HG02870 (cell line): ENCODE results near the gene TLR6.
A peak's percentile ranks its signal among the peaks of the same experiment; 100 is the strongest.

Experiments
- ATAC-seq: cut with Tn5 transposase; IDR thresholded peaks from one replicate; pipeline ENCODE4 v1.9.1; 2021; ENCODE audit warnings: mild to moderate bottlenecking, moderate library complexity; ENCODE audit not compliant: unreplicated experiment

TLR6 gene

GRCh38 chr4:38868059-38868960, 11.7 kb upstream of the TLR6 start:
- peak; percentile 29 for ATAC-seq

DNA sequence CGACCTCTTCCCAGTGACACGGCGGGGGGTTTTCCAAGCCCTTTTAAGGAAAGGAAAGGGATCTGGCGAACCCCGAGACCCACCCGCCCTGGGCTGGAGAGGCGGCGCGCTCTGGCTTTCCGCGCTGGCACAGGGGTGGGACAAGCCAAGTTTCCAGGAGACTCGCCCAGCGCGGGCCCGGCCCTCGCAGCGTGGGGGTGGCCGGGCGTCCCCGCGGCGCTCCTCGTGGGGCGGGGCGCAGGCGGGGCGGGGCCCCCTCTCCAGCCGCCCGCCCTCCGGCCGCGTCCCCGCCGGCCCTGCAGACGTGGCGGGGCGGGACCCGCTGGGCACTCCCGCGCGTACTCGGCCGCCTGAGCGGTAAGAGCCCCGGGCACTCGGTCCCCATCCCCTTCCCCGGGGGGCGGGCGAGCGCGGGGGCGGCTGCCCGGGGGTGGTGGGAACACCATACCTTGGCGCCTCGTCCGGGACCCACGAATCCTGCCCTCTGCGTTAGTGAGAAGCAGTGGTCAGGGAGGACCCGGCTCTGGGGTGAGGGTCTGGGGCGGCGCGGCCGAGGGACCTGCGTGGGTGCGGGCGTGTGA, 11.0 kb upstream of the TLR6 start, which contains the start of gene FAM114A1:
Gene FAM114A1, plus strand, starts transcription at position 329 of the 581 bp plus-strand sequence. CDS start 10,273 bp downstream, outside the sequence.
- ATAC-seq, result peak; percentile 77

DNA sequence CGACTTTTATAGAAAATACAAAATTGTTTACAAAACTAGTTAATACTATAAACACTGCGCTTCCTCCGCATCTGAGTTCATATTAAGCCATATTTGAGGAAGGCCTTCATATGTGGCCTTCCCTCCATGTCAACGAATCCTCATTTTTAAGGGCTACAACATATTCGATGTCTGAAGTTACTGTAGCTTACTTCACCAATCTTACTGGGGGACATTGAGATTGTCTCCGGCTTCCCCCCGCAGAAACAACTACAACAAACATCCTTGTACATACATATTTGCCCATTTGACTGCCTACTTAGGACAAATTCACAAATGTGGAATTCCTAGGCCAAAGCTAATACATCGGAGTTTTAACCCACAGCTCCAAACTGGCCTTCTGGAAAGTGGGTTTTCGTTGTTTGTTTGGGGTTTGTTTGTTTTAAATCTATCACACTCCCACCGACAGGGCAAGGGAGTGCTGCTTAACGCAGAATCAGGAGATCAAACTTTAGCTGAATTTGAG, 10.4 kb upstream of the TLR6 start:
- ATAC-seq, result no peak

GRCh38 chr4:38865445-38865844, 8.8 kb upstream of the TLR6 start:
- ATAC-seq, result no peak

DNA sequence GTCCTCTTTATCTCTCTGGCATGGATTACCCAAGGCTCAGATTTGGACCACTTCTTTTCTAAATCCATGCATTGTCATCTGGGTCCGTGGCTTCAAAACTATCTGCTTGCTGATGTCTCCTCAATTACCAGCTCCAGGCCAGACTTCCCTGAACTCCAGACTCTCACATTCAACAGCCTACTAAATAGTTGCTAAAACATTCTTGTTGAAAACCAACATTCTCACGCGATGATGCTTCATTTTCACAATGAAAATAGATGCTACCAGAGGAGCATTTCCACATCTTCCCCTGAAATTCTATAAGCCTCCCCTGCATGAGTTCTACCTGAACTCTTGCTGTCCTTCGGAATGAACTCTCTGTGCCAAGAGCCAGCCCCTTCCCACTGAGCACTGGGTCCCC, 5.2 kb upstream of the TLR6 start:
- ATAC-seq, result no peak

- peak; percentile 46 for ATAC-seq
These were observed 4.3 kb upstream of the TLR6 start for GRCh38 chr4:38860788-38861424.

- ATAC-seq, result no peak
These were observed 2.9 kb upstream of the TLR6 start for GRCh38 chr4:38859501-38859900.

DNA sequence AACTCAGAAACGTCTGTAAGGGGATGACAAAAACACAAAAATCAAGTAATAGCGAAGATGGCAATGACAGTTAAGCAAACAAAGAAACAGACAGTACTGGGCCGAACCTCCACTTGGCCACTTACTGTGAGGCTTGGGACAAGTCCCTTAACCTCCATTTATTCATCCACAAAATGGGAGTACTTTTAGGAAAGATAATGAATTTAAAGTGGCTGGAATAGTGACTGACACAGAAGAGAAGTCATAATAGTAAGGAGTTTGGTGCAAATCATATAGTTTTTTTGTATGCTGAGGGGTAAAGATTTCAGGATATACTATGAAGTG, 1.4 kb upstream of the TLR6 start:
- ATAC-seq, result no peak

- peak; percentile 63 for ATAC-seq
These were observed 908 bp upstream of the TLR6 start for GRCh38 chr4:38857354-38858096.

GRCh38 chr4:38856046-38856445, 571 bp downstream of the TLR6 start:
- no peak for ATAC-seq

DNA sequence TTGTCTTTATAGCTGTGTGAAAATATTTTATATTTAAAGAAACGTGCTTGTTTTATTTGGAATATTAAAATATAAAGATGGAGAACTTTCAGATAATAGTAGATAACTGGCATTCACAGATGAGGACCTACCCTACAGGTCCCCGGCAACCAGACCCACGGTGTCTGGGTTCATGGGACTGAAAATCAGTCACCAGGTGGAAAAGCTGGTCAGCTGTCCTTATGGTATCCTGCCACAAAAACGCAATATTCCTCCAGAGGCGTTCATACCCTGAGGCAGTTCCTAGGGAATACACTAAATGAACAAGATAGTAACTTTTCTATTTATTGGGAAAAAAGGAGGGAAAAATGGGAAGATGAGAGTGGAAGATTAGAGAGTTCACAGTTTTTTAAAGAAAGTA, 1.2 kb downstream of the TLR6 start:
- no peak for ATAC-seq

- no peak for ATAC-seq
These were observed 10.6 kb downstream of the TLR6 start for GRCh38 chr4:38846015-38846414.

DNA sequence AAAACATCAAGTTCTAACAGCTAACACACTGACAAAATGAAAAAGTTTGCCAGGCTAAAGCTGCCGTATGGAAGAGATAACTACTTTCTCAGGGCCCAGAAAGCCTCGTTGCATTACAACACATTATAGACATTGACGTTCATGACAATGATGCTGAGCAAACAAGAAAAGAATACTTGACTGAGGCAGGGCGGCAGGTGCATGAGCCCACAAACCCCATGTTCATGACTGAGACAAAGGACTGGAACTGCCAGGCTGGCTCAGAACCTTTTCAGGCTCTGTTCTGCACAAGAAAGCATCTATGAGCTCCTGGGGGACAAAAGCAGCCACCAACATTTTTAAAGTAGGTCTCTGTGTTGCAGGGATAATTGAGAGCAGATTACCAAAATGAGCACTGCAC, 13.6 kb downstream of the TLR6 start:
- no peak for ATAC-seq

DNA sequence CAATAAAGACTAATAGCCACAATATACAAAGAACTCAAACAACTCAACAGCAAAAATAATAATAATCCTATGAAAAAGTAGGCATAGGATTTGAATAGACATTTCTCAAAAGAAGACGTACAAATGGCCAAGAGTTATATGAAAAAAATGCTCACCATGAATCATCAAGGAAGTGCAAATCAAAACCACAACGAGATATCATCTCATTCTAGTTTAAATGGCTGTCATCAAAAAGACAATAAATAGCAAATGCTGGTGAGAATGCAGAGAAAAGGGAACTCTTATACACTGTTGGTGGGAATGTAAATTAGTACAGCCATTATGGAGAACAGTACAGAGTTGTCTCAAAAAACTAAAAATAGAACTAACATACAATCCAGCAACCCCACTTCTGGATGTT, 18.8 kb downstream of the TLR6 start:
- ATAC-seq, result no peak

- no peak for ATAC-seq
These were observed 19.3 kb downstream of the TLR6 start for GRCh38 chr4:38837334-38837733.

- no peak for ATAC-seq
These were observed 22.0 kb downstream of the TLR6 start for GRCh38 chr4:38834570-38834969.

DNA sequence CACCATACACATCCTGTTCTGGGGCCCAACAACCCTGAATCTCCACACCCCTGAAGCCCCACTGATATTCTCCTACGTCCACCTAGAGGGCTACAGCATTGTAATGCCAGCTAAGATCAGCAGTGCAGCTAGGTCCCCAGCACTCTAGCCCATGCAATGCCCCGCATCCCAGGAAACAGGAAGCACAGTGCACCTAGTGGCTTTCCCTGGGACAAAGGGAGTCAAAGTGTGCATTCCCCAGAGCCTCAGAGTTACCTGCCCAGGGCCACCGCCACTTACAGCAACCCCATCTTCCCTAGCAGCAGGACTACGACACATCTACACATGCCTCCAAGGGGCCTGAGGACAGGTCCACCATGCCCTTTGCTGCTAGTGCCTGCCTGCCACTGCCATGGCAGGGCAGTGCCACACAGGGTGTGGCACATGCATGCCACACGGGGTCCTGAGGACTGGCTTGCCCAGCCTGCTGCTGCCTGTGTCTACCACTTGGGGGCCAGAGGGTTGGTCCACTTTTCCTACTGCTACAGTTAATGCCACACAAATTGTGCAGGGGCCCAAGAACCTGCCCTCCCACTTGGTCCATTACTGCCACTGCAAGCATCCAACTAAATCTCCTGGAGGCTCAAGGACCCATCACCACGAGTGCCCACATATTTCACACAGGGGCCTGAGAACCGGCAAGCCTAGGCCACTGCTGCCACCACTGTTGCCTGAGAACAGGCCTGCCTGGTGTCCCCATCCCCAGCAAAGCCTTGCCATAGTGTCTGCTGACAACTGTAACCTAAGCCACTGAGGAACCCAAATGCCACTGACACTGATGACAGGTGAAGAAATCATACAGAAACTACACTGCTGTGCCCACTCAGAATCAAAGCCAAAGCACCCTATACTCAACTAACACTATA, 23.7 kb downstream of the TLR6 start:
- ATAC-seq, result no peak

GRCh38 chr4:38832206-38832605, 24.4 kb downstream of the TLR6 start:
- ATAC-seq, result no peak

- no peak for ATAC-seq
These were observed 25.0 kb downstream of the TLR6 start for GRCh38 chr4:38831653-38832052.

- ATAC-seq, result no peak
These were observed 27.4 kb downstream of the TLR6 start for GRCh38 chr4:38829237-38829636.
